Fibroblast of upper back skin (primary cell): ENCODE data around the gene BICD1.

ENCODE experiments used
- DNase-seq: peaks from one replicate; pipeline ENCODE4 v3.0.0-alpha.2; 2013

Gene BICD1

GRCh38 chr12:32104572-32105355, 1.9 kb upstream of the BICD1 start:
- no peak for DNase-seq

- DNase-seq = no peak
Observed at GRCh38 chr12:32105986-32106516, 596 bp upstream of the BICD1 start.

DNA sequence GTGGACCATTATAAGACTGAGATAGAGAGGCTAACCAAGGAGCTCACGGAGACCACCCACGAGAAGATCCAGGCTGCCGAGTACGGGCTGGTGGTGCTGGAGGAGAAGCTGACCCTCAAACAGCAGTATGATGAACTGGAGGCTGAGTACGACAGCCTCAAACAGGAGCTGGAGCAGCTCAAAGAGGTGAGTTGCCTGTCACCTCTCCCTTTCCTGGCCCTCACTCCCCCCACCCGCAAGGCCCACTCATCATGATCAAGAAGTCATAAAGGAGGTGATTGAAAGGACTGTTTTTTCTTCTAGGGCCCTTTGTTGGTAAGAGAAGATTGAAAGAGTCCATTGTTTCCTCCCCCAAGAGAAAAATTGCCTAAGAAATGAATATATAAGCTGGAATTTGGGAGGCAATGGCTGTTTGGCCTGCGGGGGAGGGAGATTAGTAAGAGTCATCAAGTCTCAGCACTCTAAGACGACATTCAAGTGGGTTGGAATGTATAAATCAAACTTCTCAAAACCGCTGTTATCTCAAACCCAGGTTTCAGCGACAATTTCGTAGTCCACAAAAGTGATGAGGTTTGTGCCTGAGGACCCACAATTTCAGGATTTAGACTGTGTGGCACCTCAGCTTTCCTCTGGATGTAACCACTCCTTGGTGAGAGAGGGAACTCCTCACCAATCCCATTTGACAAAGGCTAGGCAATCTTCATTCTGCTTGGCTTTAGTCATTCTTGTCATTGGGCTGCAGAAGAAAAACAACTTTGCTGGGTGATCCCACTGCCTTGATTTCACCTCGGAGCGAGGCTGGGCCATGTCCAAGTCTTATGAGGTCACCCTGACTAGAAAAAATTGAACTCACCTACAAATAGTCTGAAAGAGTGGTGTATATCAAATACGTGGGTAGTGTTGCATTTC, 966 bp downstream of the BICD1 start:
- DNase-seq = peak; percentile 63

- DNase-seq = no peak
Observed at GRCh38 chr12:32108787-32109186, 2.1 kb downstream of the BICD1 start.

DNA sequence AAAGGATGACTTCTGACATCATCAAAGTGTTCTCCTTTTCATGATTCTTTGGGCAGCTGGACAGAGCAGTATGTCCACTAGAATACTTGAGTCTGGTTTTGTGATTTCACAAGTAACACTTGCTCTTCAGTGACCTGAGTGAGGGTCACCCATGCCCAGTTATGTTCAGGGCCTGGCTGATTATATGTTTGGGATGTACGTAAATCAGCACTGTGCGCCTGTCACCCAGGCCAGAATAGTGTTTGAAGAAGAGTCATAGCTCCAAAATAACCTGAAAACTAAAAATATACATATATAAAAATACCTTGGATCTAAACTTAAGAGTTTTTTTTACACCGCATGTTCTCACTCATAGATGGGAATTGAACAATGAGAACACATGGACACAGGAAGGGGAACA, 3.8 kb downstream of the BICD1 start:
- DNase-seq = no peak

DNA sequence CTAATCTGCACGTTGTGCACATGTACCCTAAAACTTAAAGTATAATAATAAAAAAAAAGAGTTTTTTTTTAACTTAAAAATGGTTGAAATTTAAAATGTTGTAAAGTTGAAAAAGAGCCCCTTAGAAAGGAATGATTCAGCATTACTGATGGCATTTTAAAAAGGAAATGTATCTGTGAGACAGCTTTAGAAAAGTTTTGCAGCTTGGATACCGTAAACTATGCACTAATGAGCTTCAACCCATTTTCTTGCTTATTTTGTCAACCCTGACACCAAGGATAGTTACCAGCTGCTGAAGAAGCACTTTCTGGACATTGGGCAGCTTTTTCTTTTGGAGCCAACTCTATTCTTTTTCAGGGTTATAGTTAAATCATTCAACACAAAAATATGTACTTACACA, 4.3 kb downstream of the BICD1 start:
- no peak for DNase-seq

- peak; percentile 100 for DNase-seq
Observed at GRCh38 chr12:32115404-32116104, 8.9 kb downstream of the BICD1 start.

DNA sequence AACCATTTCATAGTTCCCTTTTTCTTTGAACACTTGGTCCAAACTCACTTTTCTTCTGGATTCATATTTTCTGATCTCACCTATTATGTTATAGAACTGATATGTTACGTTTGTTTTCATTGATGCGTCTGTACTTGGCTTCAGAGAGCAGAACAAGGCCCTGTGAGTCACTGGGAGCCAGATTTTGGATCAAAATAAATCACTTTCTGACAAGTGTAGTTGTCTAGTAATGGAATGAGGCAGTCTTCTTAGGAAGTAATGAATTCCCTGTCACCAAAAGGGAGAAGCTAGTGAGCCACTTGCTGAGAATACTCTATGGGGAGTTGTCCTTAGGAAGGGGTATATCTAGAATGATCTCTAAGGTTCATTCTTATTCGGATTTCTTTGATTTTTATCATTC, 10.2 kb downstream of the BICD1 start:
- peak; percentile 72 for DNase-seq

DNA sequence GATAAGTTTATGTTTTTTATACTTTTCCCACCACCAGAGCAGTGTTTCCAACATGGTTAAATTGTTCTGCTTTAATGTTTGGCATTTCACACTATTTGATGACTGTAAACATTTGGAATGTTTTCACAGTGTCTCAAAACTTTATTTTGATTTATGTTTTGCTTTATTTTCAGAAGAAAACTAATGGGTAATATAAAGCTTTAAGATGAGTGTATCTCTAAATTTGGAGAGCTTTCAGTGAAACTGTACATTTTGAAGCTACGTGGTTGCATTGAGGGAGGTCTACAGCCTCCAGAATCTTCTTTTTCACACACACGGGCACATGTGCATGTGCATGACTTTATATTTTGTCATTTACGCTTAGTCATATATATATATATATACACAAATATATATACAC, 10.7 kb downstream of the BICD1 start:
- DNase-seq = peak; percentile 57

- no peak for DNase-seq
Observed at GRCh38 chr12:32118806-32119205, 12.2 kb downstream of the BICD1 start.

GRCh38 chr12:32120419-32120818, 13.8 kb downstream of the BICD1 start:
- no peak for DNase-seq

- no peak for DNase-seq
Observed at GRCh38 chr12:32124637-32125036, 18.0 kb downstream of the BICD1 start.

DNA sequence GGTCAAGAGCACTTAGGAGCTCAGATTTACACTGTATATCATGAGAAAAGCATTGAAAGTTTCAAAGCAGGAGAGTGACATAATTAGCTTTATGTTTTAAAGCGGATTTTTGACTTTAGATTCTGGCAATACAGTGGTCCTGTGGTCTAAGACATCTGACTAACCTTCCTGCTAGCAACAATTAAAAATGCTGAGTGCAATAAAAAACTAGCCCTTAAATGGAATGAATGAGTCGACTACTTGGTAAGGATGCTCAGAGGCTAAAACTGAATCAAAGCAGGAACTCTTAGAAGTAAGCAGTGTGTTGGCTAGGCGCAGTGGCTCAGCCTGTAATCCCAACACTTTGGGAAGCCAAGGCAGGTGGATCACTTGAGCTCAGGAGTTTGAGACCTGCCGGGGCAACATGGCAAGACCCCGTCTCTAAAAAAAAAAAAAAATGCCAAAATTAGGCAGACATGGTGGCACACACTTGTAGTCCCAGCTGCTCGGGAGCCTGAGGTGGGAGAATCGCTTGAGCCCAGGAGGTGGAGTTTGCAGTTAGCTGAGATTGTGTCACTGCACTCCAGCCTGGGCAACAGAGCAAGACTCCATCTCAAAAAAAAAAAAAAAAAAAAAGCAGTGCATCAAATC, 18.9 kb downstream of the BICD1 start:
- DNase-seq = peak; percentile 75

DNA sequence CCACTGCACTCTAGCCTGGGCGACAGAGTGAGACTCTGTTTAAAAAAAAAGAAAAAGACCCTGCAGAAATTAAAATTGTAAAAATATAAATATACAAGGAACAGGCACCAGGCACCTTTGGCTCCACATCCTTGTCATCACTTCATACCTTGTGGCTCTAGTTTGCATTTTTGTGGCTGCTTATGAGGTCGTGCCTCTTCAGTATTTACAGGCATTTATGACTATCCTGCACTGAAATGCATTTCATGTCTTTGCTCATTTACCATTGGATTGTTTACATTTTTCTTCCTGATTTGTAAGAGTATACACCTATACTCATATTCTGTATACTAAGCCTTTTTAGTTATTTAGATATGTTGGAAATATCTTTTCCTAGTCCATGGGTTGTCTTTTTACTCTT, 20.1 kb downstream of the BICD1 start:
- peak; percentile 85 for DNase-seq

DNA sequence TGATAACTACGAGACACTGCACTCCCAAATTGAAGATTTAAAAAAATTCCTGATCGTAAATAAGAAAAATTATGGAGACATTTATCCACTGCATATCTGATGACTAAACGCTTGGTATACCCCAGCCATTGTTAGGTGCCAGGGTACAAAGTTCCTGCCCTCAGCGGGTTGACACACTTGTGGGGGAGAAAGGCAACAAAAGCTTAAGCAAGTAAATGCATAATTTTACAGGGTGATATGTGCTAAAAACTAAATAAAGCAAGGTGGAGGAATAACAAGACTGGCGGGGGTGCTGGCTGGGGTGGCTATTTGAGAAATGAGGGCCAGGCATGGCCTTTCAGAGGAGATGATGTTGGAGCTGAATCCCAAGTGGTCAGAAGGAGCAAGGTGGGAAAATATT, 25.0 kb downstream of the BICD1 start:
- DNase-seq = no peak

DNA sequence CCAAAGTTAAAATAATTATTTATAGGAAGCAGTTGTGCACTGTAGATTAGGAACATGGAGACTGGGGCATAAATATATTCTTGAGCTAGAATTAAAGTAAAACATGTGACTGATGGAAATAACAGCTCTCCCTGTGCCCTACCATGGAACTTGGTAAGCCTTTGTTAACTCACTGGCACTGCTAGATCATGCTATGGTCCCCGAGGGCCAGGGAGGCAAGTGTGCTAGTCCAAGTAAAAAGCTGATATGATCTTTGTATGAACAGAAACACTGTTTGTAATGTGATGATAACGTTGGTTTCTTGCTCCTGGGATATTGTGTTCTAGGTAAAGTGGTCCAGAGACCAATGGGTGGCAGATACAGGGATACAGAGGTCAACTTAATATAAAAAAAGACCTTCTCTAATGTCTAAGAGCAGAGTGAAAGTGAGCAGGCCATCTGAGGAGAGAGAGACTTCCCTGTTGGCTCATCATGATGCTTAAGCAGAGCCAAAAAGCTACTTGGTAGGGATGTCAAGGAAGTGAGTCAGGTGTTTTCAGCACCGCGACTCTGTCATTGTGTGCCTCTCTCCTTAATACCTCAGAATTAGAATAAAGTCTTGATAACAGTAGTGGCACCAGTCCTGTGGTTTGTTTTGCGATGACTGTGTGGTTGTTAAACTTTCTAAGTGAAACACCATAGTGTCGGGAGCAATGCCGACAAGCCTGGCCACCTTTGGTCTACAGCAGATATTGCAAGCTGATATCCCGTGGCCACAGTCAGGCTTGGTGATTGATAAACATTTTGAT, 27.6 kb downstream of the BICD1 start:
- DNase-seq = peak; percentile 38

DNA sequence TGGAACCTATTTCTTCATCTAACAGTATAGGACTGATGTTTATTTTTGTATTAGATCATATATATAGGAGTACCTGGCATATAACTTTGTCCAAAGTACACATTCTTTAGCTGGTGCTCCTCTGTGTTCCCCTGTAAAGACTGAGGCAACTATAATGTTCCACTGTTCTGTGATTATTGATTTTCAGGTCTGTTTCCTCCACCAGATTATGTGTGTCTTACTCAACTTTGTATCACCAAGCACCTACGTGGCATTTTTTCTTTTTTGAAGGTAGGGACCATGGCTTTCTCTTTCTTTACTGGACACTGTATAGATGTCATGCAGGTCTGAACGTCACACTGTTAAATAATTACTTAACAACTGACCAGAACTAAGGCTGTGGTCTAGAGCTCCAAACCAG, 29.3 kb downstream of the BICD1 start:
- DNase-seq = no peak

DNA sequence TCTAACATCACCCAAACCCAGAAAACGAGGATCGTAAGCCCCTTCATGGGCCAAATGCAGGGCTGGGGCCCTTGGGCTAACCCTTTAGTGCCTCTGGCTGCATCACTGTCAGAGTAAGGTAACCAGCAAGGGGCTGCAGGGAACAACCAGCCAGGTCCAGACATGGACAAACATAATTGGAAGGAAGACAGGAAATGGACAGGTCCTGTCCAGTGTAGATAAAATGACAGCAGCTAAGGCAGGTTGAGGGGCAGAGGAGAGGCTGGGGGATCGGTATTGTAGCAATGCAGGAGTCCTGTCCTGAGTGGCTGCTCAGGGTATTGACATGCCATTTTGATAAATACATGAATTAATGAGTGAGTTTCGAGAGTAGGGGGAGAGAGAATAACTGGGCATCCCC, 29.8 kb downstream of the BICD1 start:
- DNase-seq = no peak

DNA sequence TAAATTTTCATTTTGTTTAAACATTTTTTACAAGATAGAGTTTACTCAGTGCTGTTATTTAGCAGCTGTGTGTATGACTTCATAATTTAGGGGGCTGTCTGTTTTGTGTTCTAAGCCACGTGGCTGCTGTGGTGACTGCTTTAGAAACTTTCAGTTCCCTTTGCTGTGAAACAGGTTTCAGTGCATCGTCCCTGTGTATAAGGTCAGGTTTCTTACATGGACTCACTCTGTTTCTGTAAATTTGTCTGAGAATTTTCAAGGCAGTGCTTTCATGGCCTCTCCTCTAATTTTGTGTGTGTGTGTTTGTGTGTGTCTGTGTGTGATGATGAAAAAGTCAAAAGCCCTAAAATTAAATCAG, 32.4 kb downstream of the BICD1 start:
- DNase-seq = no peak

- DNase-seq = no peak
Observed at GRCh38 chr12:32140877-32141276, 34.2 kb downstream of the BICD1 start.

- DNase-seq = no peak
Observed at GRCh38 chr12:32145096-32145495, 38.4 kb downstream of the BICD1 start.
